GM23248 (cell line): ENCODE measurements around the gene IQSEC1. TPM values are rescaled to one million over a fixed set of nuclear protein-coding genes. Genes with fewer than 3 reads are reported as not detected.

Source experiments
- DNase-seq: peaks from one replicate; pipeline ENCODE4 v3.0.0-alpha.2; 2015
- H2AFZ ChIP-seq: fragments of 200-600 bp; sonication (generic); 2 replicates; pipeline ENCODE4 v1.6.1; 2016; ENCODE audit warnings: antibody characterized with exemption
- H3F3A ChIP-seq: fragments of 200-600 bp; sonication (generic); 2 replicates; pipeline ENCODE4 v1.6.1; 2016; ENCODE audit warnings: mild to moderate bottlenecking, antibody characterized with exemption, mixed run types; ENCODE audit not compliant: insufficient read depth
- H3K27ac ChIP-seq: fragments of 200-600 bp; sonication (generic); 2 replicates; pipeline ENCODE4 v1.5.1; 2016; ENCODE audit warnings: mild to moderate bottlenecking
- H3K27me3 ChIP-seq: fragments of 200-600 bp; sonication (generic); replicated peaks from 2 replicates; pipeline ENCODE4 v1.6.1; 2016; ENCODE audit warnings: mild to moderate bottlenecking; ENCODE audit not compliant: insufficient read depth
- H3K36me3 ChIP-seq: fragments of 200-600 bp; sonication (generic); 2 replicates; pipeline ENCODE4 v1.6.1; 2016; ENCODE audit warnings: low read depth, mild to moderate bottlenecking
- H3K4me1 ChIP-seq: fragments of 200-600 bp; sonication (generic); 2 replicates; pipeline ENCODE4 v1.6.1; 2016; ENCODE audit warnings: mild to moderate bottlenecking; ENCODE audit not compliant: insufficient read depth
- H3K4me2 ChIP-seq: fragments of 200-600 bp; sonication (generic); one replicate; pipeline ENCODE4 v1.6.1; 2016; ENCODE audit warnings: mild to moderate bottlenecking; ENCODE audit not compliant: unreplicated experiment
- H3K4me3 ChIP-seq: fragments of 200-600 bp; sonication (generic); 2 replicates; pipeline ENCODE4 v1.5.1; 2016; ENCODE audit warnings: mild to moderate bottlenecking
- H3K79me2 ChIP-seq: fragments of 200-600 bp; sonication (generic); 2 replicates; pipeline ENCODE4 v1.6.1; 2016; ENCODE audit warnings: mild to moderate bottlenecking; ENCODE audit not compliant: insufficient read depth
- H3K9ac ChIP-seq: fragments of 200-600 bp; sonication (generic); 2 replicates; pipeline ENCODE4 v1.6.1; 2016; ENCODE audit warnings: mild to moderate bottlenecking
- H3K9me2 ChIP-seq: fragments of 200-600 bp; sonication (generic); 2 replicates; pipeline ENCODE4 v1.6.1; 2016; ENCODE audit warnings: mixed run types, mild to moderate bottlenecking, moderate library complexity; ENCODE audit not compliant: insufficient read depth
- H3K9me3 ChIP-seq: fragments of 200-600 bp; sonication (generic); one replicate; pipeline ENCODE4 v1.6.1; 2017; ENCODE audit warnings: low read depth
- H4K20me1 ChIP-seq: fragments of 200-600 bp; sonication (generic); 2 replicates; pipeline ENCODE4 v1.6.0; 2016; ENCODE audit not compliant: insufficient read depth
- EZH2 ChIP-seq: fragments of 200-600 bp; sonication (generic); IDR thresholded peaks from 2 replicates; pipeline ENCODE4 v1.6.1; 2018; ENCODE audit warnings: antibody characterized with exemption, mild to moderate bottlenecking; ENCODE audit not compliant: insufficient read depth, poor library complexity, severe bottlenecking
- EZH2phosphoT487 ChIP-seq: fragments of 200-600 bp; sonication (generic); IDR thresholded peaks from 2 replicates; pipeline ENCODE4 v1.6.1; 2018; ENCODE audit warnings: antibody characterized with exemption, moderate library complexity, mild to moderate bottlenecking, low read depth; ENCODE audit not compliant: insufficient read depth
- WGBS, 2 experiments: methylation state at CpG; one replicate each; pipeline ENCODE4 v1.1.6; 2015 to 2017; ENCODE audit warnings: low lambda C conversion rate in 2 of 2, low coverage in 1 of 2; ENCODE audit errors: missing lambda C conversion rate in 2 of 2; 5-methylcytosine and 5-hydroxymethylcytosine counted together
- in situ Hi-C: fragments of 300-500 bp; cut with MboI; formaldehyde crosslinking; loops from 2 replicates; pipeline ENCODE4 v1.15.0; 2020
- polyA plus RNA-seq: library from polyadenylated mRNA; unstranded; fragments of >200 nt; fragmentation: Nextera tagmentation; extraction: Ambion mirVana; gene quantifications from 2 replicates; pipeline ENCODE4 v1.2.1, GENCODE V29; 2016
- total RNA-seq: library from RNA; depleted of rRNA; stranded (reverse); fragments of >200 nt; shearing (Covaris generic); gene quantifications from 2 replicates; pipeline ENCODE4 v1.2.3, GENCODE V29; 2014

Gene IQSEC1
- total and polyA plus RNA-seq, 2 experiments from 2014 or later = 5.1 to 21.6 TPM

DNA sequence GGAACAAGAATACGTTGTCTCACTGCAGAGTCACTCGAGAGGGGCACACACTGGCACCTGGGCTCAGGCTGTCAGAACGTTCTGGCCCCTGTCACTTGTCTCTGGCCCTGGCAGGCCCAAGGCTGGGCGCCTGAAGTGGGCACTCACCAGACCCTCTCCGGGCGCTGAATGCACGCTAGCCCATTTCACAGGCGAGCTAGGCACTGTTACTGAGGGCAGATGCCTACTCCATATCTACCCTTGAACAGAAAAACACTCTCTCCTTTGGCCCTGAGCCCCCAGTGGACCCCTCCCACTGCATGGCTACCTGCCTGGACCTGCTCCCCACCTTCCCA, 42.3 kb upstream of the IQSEC1 start:
- TF ChIP-seq EZH2phosphoT487 (no peak), EZH2 (no peak)
- Histone ChIP-seq H3K9me2 (no peaks in the 10 kb centered on the region), H2AFZ (no peak overlapping the region), H3K4me1 (no peaks in the 10 kb centered on the region), H3F3A (no peaks in the 10 kb centered on the region), H3K4me3 (no peak overlapping the region), H3K4me2 (no peak overlapping the region), H3K9ac (no peak overlapping the region), H3K27ac (no peak overlapping the region), H3K79me2 (no peaks in the 10 kb centered on the region), H3K36me3 (no peaks in the 10 kb centered on the region), H3K9me3 (no peaks in the 10 kb centered on the region), H4K20me1 (no peaks in the 10 kb centered on the region), H3K27me3 (peaks cover 29% of the 10 kb centered on the region)
- 40 to 47% methylated on average over 8 of the region's 8 CpGs for WGBS, 2 experiments
- DNase-seq = no peak
- in situ Hi-C loops = no loop called here

DNA sequence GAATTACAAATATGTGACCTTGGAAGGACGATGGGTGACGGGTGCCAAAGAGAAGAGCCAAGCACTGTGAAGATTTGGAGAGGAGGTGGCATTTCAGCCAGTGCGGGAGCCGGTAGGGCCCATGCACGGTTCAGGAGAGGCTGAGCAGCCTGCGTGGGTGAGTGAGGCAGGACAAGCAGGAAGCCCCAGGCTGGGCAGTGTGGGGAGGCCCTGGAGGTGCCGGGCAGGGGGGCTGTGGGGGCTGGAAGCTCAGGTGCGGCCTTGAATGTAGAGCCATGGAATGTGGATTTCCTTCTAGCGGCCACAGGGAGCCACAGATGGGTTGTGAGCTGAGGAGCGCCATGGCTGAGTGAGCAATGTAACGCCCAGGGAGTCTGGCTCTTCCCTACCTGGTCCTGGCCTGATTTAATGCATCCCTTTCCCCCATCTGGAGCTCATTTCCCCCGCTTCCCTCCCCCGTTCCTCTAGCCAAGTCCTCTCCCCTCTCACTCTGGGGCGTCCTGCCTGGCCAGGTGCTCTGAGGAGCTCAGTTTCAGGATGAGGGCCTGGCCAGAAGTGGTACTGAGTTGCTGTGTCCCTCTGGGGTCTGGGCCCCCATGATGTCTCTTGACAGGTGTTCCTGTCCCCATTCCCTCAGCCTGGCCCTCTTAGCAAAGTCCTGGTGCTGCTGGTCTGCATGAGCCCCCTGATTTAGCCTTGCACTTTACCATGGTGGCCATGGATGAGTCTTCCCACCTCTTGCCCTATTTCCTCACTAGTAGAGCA, 41.8 kb upstream of the IQSEC1 start:
- H4K20me1 ChIP-seq = no peaks in the 10 kb centered on the region
- no peak for DNase-seq
- H3K27ac ChIP-seq = no peak overlapping the region
- no peaks in the 10 kb centered on the region for H3K36me3 ChIP-seq
- in situ Hi-C loops = no loop called here
- H3K9me2 ChIP-seq = no peaks in the 10 kb centered on the region
- TF ChIP-seq EZH2phosphoT487 = no peak
- TF ChIP-seq EZH2 = no peak
- H3K4me3 ChIP-seq = no peak overlapping the region
- peaks cover 29% of the 10 kb centered on the region for H3K27me3 ChIP-seq
- no peak overlapping the region for H3K4me2 ChIP-seq
- H3K9me3 ChIP-seq = no peaks in the 10 kb centered on the region
- no peaks in the 10 kb centered on the region for H3F3A ChIP-seq
- no peaks in the 10 kb centered on the region for H3K4me1 ChIP-seq
- no peaks in the 10 kb centered on the region for H3K79me2 ChIP-seq
- 14% methylated on average over 12 to 13 of the region's 14 CpGs for WGBS, 2 experiments
- H2AFZ ChIP-seq = no peak overlapping the region
- no peak overlapping the region for H3K9ac ChIP-seq

DNA sequence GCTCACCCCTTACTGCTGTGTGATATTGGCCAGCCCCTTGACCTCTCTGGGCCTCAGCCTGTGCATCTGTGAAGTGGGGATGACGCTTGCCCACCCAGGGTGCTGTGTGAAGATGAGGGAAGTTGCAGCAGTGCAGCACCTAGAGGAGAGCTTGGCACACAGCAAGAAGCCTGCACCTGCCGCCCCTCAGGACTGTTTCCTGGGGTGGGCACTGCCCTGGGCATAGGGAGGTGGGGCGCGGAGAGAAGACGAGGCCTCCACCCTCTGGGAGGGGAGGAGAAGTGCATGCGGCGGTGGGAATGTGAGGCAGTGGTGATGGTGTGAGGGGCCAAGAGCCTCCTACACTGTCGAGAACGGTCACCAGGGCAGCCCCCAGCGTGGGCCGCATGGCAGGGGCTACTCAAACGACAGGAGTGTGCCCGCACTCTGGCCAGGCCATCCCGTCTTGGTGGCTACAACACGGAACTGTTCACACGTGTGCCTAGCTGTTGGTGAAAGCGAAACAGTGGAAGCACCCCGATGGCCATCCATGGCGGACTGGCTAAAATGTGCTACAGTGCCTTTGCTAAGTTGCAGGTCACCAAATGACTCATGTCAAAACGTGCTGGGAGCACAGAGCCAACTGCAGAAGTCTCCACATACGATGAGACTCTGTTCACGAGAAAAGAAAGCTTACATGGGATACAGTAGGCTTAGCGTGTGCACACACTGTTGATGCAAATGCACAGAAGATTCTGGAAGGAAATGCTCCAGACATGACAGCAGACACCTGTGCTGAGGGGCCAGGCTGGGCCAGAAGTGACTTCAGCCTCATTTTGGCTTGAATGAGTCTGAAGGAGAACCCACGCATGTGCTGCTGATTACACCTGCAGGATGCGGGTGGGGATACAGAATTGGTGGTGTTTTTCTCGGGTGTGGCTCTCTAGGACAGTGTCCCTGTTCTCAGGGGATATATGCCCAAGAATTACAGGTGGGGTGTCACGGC, 40.4 kb upstream of the IQSEC1 start:
- 46 to 47% methylated on average over 27 of the region's 27 CpGs for WGBS, 2 experiments
- Histone ChIP-seq H3K9me3 (no peaks in the 10 kb centered on the region), H3F3A (no peaks in the 10 kb centered on the region), H2AFZ (no peak overlapping the region), H3K9me2 (no peaks in the 10 kb centered on the region), H3K27me3 (peaks cover 29% of the 10 kb centered on the region), H4K20me1 (no peaks in the 10 kb centered on the region), H3K36me3 (no peaks in the 10 kb centered on the region), H3K4me1 (no peaks in the 10 kb centered on the region), H3K4me3 (no peak overlapping the region), H3K27ac (no peak overlapping the region), H3K4me2 (no peak overlapping the region), H3K9ac (no peak overlapping the region), H3K79me2 (no peaks in the 10 kb centered on the region)
- in situ Hi-C loops = no loop called here
- DNase-seq = no peak
- TF ChIP-seq EZH2phosphoT487 = no peak
- no peak for TF ChIP-seq EZH2

DNA sequence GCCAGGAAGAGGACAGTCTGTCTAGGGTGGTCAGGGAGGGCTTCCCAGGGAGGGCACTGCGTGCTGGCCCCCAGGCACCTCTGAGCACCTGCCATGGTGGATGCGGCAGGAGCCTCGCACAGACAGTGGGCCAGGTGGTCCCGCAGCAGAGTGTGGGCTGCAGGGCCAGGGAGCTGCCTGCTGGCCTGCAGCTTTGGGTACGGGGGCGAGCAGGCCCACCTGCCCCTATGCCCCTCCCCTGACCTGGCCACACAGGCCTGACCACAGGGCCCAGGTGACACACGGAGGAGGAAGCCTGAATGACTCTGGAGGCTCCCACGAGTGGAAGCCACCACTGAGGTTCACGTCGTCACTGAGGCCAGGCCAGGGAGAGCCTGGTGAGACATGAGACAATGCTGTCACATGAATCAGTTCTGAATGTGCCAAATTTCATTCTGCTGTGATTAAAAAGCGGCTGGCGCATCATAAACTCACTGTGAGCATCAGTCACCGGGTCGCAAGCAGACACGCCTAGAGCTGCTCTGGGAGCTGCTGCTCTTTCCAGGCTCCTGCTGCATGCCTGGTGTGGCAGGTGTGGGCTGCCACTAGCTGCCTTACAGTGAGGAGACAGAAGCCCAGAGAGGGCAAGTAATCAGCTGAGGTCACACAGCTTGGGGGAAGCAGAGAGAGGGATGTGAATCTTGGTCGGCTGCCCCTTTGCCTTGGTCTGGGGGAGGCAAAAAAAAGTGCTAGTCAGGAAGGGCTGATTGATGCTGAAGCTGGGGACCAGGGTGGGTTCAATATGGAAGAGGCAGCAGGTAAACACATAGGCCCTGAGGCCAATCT, 39.5 kb upstream of the IQSEC1 start:
- no peak overlapping the region for H3K4me3 ChIP-seq
- in situ Hi-C loops = no loop called here
- H3K9me3 ChIP-seq = no peaks in the 10 kb centered on the region
- peak; percentile 32 for DNase-seq
- no peak overlapping the region for H3K9ac ChIP-seq
- peaks cover 23% of the 10 kb centered on the region for H3K27me3 ChIP-seq
- no peak for TF ChIP-seq EZH2
- no peak for TF ChIP-seq EZH2phosphoT487
- H3K27ac ChIP-seq = no peak overlapping the region
- no peaks in the 10 kb centered on the region for H3K79me2 ChIP-seq
- no peak overlapping the region for H3K4me2 ChIP-seq
- no peak overlapping the region for H2AFZ ChIP-seq
- no peaks in the 10 kb centered on the region for H3F3A ChIP-seq
- no peaks in the 10 kb centered on the region for H3K9me2 ChIP-seq
- 31 to 36% methylated on average over 16 of the region's 16 CpGs for WGBS, 2 experiments
- no peaks in the 10 kb centered on the region for H3K4me1 ChIP-seq
- no peaks in the 10 kb centered on the region for H3K36me3 ChIP-seq
- no peaks in the 10 kb centered on the region for H4K20me1 ChIP-seq
